GM18507 (cell line): Measurements from ENCODE around the gene PHIP.
"Not testable (repeated sequence)": the region's sequence is repeated elsewhere in the genome, so short reads cannot be mapped to it uniquely, and the experiment has no call there.

ENCODE experiments used
- DNase-seq: peaks from one replicate; pipeline ENCODE4 v3.0.0; 2011; ENCODE audit warnings: low read depth; ENCODE audit not compliant: insufficient read length; ENCODE audit errors: extremely low spot score
- FAIRE-seq: peaks from 2 replicates; lab custom pipeline; 2011; peaks lifted over from hg19 to GRCh38; lab: Jason Lieb, UNC

Gene PHIP

GRCh38 chr6:78948785-78949184, 129.3 kb downstream of the PHIP start:
- DNase-seq, result no peak

GRCh38 chr6:78947962-78948361, 130.1 kb downstream of the PHIP start:
- FAIRE-seq, result no peak
- DNase-seq, result no peak

More at GRCh38 chr6:78948785-78949184, 129.3 kb downstream of the PHIP start:
- FAIRE-seq, result peak; percentile 33

DNA sequence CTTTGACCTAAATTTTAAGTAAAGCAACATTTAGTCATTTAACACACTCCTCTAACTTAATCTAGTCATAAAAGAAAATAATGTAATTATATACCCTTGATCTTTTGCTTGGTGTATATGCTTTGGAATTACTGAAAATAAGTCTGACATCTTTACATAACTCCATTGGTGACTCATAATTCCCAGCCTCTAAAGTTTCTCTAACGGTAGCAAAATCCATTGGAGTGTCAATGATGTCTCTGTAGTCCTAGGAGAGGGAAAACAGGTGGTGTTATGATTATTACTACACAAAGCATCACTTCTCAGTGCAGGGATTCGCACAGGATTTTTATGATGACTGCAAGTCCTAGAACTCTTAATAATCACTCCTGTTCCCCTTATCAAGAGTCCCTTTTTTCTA, 130.5 kb downstream of the PHIP start:
- DNase-seq, result no peak
- FAIRE-seq, result no peak

DNA sequence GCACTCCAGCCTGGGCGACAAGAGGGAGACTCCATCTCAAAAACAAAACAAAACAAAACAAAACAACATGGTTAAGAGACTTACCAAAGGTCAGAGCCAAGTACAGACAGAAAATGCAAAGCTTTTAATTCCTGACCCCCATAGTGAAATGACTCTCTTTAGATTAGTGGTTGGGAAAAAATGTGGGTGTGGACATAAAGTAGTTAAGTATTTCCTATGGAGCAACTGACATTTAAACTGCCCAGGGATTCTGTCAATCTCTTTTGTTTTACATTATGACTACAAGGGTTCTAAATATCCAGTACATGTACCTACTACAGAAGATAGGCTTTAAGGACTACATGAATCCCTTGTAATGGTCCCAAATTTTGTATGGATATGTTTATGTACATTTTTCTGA, 135.6 kb downstream of the PHIP start:
- FAIRE-seq (no peak), DNase-seq (no peak)

DNA sequence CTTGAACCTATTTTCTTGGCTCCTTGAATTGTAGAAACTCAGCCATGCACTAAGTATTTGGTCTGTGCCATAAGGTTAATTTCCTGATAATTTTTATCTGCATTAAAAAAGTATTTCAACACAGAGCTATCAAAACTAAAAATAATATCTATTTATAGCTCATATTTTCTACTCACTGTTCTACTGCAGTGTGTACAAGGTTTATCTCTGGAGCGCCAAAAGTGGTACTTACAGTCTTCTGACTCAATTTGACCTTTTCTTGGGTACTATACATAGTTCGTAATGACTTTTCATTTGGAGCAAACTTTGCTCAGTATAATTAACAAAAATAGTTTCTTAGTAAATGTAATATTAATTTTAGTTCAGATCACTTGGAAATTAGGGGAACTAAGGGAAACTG, 141.5 kb downstream of the PHIP start:
- DNase-seq (no peak), FAIRE-seq (no peak)

- DNase-seq (no peak), FAIRE-seq (no peak)
Measured at GRCh38 chr6:78935553-78935952, 142.5 kb downstream of the PHIP start.

DNA sequence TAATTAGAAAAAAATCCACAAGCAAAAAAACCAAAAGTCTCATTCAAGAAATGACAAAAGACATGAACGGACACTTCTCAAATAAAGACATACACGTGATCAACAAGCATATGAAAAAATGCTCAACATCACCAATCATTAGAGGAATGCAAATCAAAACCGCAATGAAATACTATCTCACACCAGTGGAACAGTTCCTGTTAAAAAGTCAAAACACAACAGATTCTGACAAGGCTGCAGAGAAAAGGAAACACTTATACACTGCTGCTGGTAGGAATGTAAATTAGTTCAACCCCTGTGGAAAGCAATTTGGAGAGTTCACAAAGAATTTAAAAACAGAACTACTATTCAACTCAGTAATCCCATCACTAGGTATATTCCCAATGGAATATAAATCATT, 152.7 kb downstream of the PHIP start:
- FAIRE-seq, result no peak
- no peak for DNase-seq

GRCh38 chr6:78921168-78921567, 156.9 kb downstream of the PHIP start:
- not testable (repeated sequence) for FAIRE-seq

DNA sequence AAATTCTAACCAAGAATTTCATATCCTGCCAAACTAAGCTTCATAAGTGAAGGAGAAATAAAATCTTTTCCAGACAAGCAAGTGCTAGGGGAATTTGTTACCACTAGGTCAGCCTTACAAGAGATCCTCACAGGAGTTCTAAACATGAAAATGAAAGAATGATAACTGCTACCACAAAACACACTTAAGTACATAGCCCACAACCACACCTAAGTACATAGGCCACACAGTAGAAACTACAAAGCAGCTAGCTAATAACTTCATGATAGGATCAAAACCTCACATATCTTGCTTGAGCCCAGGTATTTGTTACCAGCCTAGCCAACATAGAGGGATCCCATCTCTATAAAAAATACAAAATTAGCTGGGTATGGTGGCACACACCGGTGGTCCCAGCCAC, 160.3 kb downstream of the PHIP start:
- no peak for DNase-seq
- no peak for FAIRE-seq

More at GRCh38 chr6:78921168-78921567, 156.9 kb downstream of the PHIP start:
- not testable (repeated sequence) for DNase-seq

DNA sequence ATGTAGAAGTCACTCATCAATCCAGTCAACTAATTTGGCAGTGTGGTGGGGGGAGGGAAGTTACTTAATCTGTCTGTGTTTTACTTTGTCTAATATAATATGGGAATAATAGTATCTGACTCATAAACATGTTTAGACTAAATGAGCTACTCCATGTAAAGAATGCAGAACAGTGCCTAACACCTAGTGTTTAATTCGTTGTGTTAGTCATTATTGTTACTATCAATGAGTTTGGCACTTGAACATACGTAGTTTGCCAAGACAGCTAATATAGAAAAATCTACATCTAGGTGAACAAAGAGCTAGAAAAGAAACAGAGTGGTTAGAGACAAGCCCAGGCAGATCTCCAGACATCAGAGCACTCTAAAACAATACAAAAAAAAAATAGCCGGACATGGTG, 161.6 kb downstream of the PHIP start:
- FAIRE-seq, result no peak
- DNase-seq, result no peak

DNA sequence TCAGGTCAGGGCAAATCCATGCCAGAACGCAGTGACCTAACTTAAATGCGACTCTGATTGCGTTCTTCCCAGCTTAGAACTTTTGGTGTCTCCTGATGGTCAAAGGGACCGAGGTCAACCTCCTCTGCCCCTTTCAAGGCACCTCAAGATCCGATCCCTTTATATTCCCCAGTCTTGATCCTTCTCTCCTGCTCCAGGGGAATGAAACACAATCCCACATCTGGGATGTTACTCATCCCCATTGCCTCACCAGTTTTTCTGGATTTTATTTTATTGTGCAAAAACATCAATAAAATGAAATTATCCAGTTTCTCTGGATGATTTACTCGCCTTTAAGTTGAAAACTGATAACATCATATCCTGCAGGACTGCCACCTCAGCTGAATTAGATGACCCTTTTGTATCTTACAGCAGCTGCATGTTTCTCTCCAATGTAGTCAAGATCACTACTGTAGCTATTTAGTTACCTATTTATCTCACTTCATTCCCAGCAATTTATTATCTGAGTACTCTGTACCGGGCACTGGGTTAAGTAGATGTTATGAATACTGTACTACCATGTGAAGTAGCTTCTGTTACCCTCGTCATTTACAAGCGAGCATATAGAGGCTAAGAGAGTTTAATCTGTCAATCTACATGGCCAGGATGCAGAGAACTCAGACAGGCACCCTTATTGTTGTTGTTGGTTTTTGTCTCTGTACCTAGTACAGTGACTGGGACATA, 166.7 kb downstream of the PHIP start:
- no peak for FAIRE-seq

GRCh38 chr6:78910591-78911171, 167.4 kb downstream of the PHIP start:
- DNase-seq (no peak), FAIRE-seq (no peak)

More for the DNA sequence above, 166.7 kb downstream of the PHIP start:
- DNase-seq, result no peak

DNA sequence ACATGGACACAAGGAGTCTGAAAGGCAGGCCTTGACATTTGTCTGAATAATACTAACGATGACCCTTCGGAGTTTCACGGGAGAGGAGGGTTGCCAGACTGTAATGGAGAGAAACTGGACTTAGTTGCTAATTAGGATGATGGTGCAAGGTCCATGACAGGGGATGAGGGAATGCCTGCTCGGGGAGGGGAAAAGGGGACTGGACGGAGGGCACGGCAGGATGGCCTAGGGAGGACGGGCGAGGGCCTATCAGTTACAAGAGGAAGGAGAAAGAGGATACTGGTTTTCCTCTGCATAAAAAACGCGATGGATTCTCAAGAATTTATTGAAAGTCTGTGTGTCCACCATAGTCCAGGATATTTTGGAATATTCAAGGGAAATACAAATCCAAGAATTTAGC, 168.0 kb downstream of the PHIP start:
- no peak for DNase-seq
- no peak for FAIRE-seq

GRCh38 chr6:78909391-78909790, 168.7 kb downstream of the PHIP start:
- DNase-seq (no peak), FAIRE-seq (no peak)

DNA sequence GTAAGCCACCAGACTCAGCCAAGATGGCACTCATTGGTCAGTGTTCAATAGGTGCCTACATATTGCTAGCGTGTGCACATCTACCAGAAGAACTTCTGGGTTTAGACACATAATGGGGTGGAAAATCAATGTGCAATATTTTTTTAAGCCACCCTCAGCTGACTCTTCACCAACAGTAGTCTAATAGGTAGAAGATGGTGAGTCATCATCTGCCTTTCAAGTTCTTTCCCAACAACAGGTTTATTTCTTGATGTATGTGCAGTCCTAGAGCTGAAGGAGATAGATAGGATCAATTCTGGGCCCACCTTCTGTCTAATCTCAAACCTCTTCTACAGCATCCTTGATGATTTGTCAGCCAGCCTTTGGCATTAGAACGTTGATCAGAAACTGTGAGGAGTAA, 169.4 kb downstream of the PHIP start:
- FAIRE-seq (no peak), DNase-seq (no peak)

DNA sequence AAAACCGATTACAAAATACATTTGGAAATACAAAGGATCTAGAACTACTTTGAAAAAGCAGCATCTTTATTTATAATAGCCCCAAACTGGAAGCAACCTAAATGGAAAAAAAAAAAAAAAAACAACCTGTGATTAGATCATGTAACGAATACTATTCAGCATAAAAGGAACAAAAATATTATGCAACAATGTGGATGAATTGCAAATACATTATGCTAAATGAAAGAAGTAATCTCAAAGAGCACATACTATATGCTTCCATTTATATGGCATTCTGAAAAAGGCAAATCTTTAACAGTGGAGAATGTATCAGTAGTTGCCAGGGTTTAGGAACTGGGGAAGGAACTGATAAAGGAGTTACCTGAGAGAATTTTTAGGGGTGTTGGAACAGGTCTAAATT, 181.8 kb downstream of the PHIP start:
- DNase-seq (no peak), FAIRE-seq (no peak)

GRCh38 chr6:78889901-78890300, 188.2 kb downstream of the PHIP start:
- not testable (repeated sequence) for DNase-seq, FAIRE-seq
